K562 (cell line): ENCODE measurements around the gene ENTREP3. TPM values are rescaled to one million over a fixed set of nuclear protein-coding genes. Genes with fewer than 3 reads are reported as not detected.

Experiments used
- ARHGAP35 ChIP-seq: fragments of 450-650 bp; IDR thresholded peaks from 2 replicates; pipeline ENCODE4 v1.6.1; 2018; ENCODE audit not compliant: partially characterized antibody
- ARID2 ChIP-seq: fragments of 450-650 bp; IDR thresholded peaks from 2 replicates; pipeline ENCODE4 v1.6.1; 2017; ENCODE audit warnings: antibody characterized with exemption, mild to moderate bottlenecking
- CBFA2T2 ChIP-seq: fragments of 450-650 bp; conservative IDR thresholded peaks from 2 replicates; pipeline ENCODE4 v1.6.1; 2017; ENCODE audit warnings: mild to moderate bottlenecking
- CREB5 ChIP-seq: fragments of 250-450 bp; sonication (Bioruptor Pico); IDR thresholded peaks from 2 replicates; pipeline ENCODE4 v1.5.0; 2020; ENCODE audit warnings: mild to moderate bottlenecking
- CXXC5 ChIP-seq: fragments of 250-450 bp; sonication (Bioruptor Pico); IDR thresholded peaks from 2 replicates; pipeline ENCODE4 v1.8.0; 2022; ENCODE audit warnings: inconsistent platforms, mild to moderate bottlenecking, moderate library complexity
- DMBX1 ChIP-seq: fragments of 250-450 bp; sonication (Bioruptor Pico); IDR thresholded peaks from 2 replicates; pipeline ENCODE4 v1.8.0; 2022; ENCODE audit warnings: inconsistent platforms, mild to moderate bottlenecking, moderate library complexity, borderline replicate concordance
- ELF2 ChIP-seq: fragments of 250-450 bp; sonication (Bioruptor Pico); IDR thresholded peaks from 2 replicates; pipeline ENCODE4 v1.5.0; 2021; ENCODE audit warnings: mild to moderate bottlenecking
- FOSL1 ChIP-seq: fragments of 200-800 bp; sonication (Bioruptor generic); conservative IDR thresholded peaks from 2 replicates; pipeline ENCODE4 v1.6.1; 2016; ENCODE audit warnings: missing genetic modification characterization, missing compliant biosample characterization
- FOXM1 ChIP-seq, 2 experiments: fragments of 450-650 bp in 1 of 2; sonication (generic) in 1 of 2; formaldehyde crosslinking in 1 of 2; IDR thresholded peaks; 2 replicates each; pipeline versions ENCODE4 v1.6.1 to v1.9.0; 2017 to 2022; ENCODE audit warnings: low read depth in 2 of 2, mild to moderate bottlenecking in 2 of 2, missing genetic modification reagents in 1 of 2, moderate library complexity in 1 of 2
- HCFC1 ChIP-seq: IDR thresholded peaks from 2 replicates; pipeline ENCODE4 v1.6.1; 2012; ENCODE audit warnings: low read depth, low read length, improper control_type of control experiment
- ID3 ChIP-seq, 2 experiments: fragments of 250-450 bp in 1 of 2; fragments of 450-650 bp in 1 of 2; sonication (Bioruptor Pico) in 1 of 2; IDR thresholded peaks; 2 replicates each; pipeline versions ENCODE4 v1.6.1 to v1.8.0; 2016 to 2021; ENCODE audit warnings: mild to moderate bottlenecking in 2 of 2, moderate library complexity in 2 of 2, missing compliant biosample characterization in 1 of 2, missing genetic modification characterization in 1 of 2
- KLF6 ChIP-seq: fragments of 250-450 bp; sonication (Bioruptor Pico); IDR thresholded peaks from 2 replicates; pipeline ENCODE4 v1.4.0; 2020; ENCODE audit warnings: mild to moderate bottlenecking, moderate library complexity, borderline replicate concordance
- NEUROD1 ChIP-seq: fragments of 150-350 bp; IDR thresholded peaks from 2 replicates; pipeline ENCODE4 v1.6.1; 2014; ENCODE audit warnings: borderline replicate concordance, low read length, low read depth; ENCODE audit not compliant: partially characterized antibody
- NR1H2 ChIP-seq: sonication (generic); formaldehyde crosslinking; IDR thresholded peaks from 2 replicates; pipeline ENCODE4 v1.4.0; 2020; ENCODE audit warnings: mild to moderate bottlenecking, missing genetic modification reagents
- PHF20 ChIP-seq: fragments of 450-650 bp; IDR thresholded peaks from 2 replicates; pipeline ENCODE4 v1.6.1; 2018; ENCODE audit not compliant: partially characterized antibody
- RAD51 ChIP-seq: fragments of 450-650 bp; IDR thresholded peaks from 2 replicates; pipeline ENCODE4 v1.7.1; 2016; ENCODE audit warnings: low read depth, mild to moderate bottlenecking, borderline replicate concordance
- SMAD4 ChIP-seq: fragments of 250-450 bp; sonication (Bioruptor Pico); conservative IDR thresholded peaks from 2 replicates; pipeline ENCODE4 v1.8.0; 2021; ENCODE audit warnings: inconsistent platforms, mild to moderate bottlenecking, moderate library complexity
- SNAPC5 ChIP-seq: fragments of 250-450 bp; sonication (Bioruptor Pico); IDR thresholded peaks from 2 replicates; pipeline ENCODE4 v1.8.0; 2021; ENCODE audit warnings: moderate library complexity, mild to moderate bottlenecking, inconsistent platforms
- ZKSCAN1 ChIP-seq: fragments of 150-350 bp; IDR thresholded peaks from 2 replicates; pipeline ENCODE4 v1.6.1; 2016; ENCODE audit warnings: low read depth, low read length
- ZNF277 ChIP-seq: fragments of 250-450 bp; sonication (Bioruptor Pico); IDR thresholded peaks from 2 replicates; pipeline ENCODE4 v1.8.0; 2022; ENCODE audit warnings: inconsistent platforms, mild to moderate bottlenecking, moderate library complexity, borderline replicate concordance
- ZNF511 ChIP-seq: sonication (generic); formaldehyde crosslinking; IDR thresholded peaks from 2 replicates; pipeline ENCODE4 v1.8.0; 2022; ENCODE audit warnings: mild to moderate bottlenecking, missing genetic modification reagents
- ZNF589 ChIP-seq: fragments of 200-800 bp; sonication (Bioruptor generic); IDR thresholded peaks from 2 replicates; pipeline ENCODE4 v1.6.1; 2016; ENCODE audit warnings: low read depth, missing genetic modification characterization, missing compliant biosample characterization
- ZNF639 ChIP-seq, 2 experiments: fragments of 200-800 bp in 1 of 2; sonication (Bioruptor generic) in 1 of 2; sonication (generic) in 1 of 2; formaldehyde crosslinking in 1 of 2; IDR thresholded peaks in 1 of 2; conservative IDR thresholded peaks in 1 of 2; 2 replicates each; pipeline versions ENCODE4 v1.5.0 to v1.6.1; 2016 to 2020; ENCODE audit warnings: missing compliant biosample characterization in 1 of 2, missing genetic modification characterization in 1 of 2, missing genetic modification reagents in 1 of 2
- polyA plus RNA-seq, 8 experiments: library from polyadenylated mRNA; depleted of rRNA in 4 of 8; stranded (reverse) in 5 of 8; unstranded in 3 of 8; fragments of >200 nt; fragmentation: Nextera tagmentation in 2 of 8; fragmentation: Illumina TruSeq in 1 of 8; extraction: Ambion mirVana in 2 of 8; extraction: Trizol in 1 of 8; gene quantifications; 2 replicates each; pipeline versions ENCODE4 v1.2.1 to v1.2.3, GENCODE V29; 2011 to 2014; ENCODE audit warnings: inconsistent platforms in 1 of 8, missing spikeins in 1 of 8
- total RNA-seq, 7 experiments: library from RNA; depleted of rRNA in 6 of 7; stranded (reverse); fragments of >200 nt in 6 of 7; fragmentation: Illumina TruSeq in 2 of 7; extraction: Trizol in 2 of 7; gene quantifications; 2 replicates each; pipeline versions ENCODE4 v1.2.1 to v1.2.3, GENCODE V29; 2011 to 2021; ENCODE audit warnings: low replicate concordance in 1 of 7

The ENTREP3 gene
- total and polyA plus RNA-seq, 9 of the 15 experiments (the other 6 are each of a cell fraction or from before 2014, with no cell fraction given) = 1.9 to 41.8 (median 5.9) TPM

- TF ChIP-seq FOXM1 (IDR thresholded peaks at IDR 0.05; ENCODE audit: low read depth) (no peak), FOXM1 (CRISPR knock-in tag; IDR thresholded peaks at IDR 0.05; ENCODE audit: low read depth) (no peak), ELF2 (0 out of 2 replicates have a peak, but pooled peaks have one; percentile 41), CXXC5 (peak; percentile 17; the same call in 1 of the 2 replicates), ARID2 (no peak), KLF6 (CRISPR knock-in tag) (0 out of 2 replicates have a peak, but pooled peaks have one; percentile 32), HCFC1 (peak; percentile 80), NEUROD1 (no peak), ZNF277 (CRISPR knock-in tag) (no peak), ZNF511 (CRISPR knock-in tag) (no peak), DMBX1 (CRISPR knock-in tag) (peak; percentile 45; the same call in 1 of the 2 replicates), PHF20 (peak; percentile 81), FOSL1 (tag) (no peak), CBFA2T2 (peak; percentile 80), ARHGAP35 (no peak), ZKSCAN1 (no peak), SMAD4 (peak; percentile 21; the same call in 1 of the 2 replicates), ZNF589 (CRISPR knock-in tag) (no peak), NR1H2 (CRISPR knock-in tag) (no peak), RAD51 (peak; percentile 96), SNAPC5 (no peak), CREB5 (no peak), ID3 (CRISPR knock-in tag; IDR thresholded peaks at IDR 0.05) (no peak), ID3 (tag; IDR thresholded peaks at IDR 0.05) (no peak), ZNF639 (CRISPR knock-in tag; conservative IDR thresholded peaks at IDR 0.05 in 1 of 2, IDR thresholded peaks at IDR 0.05 in 1 of 2) (0 out of 4 replicates have a peak, but pooled peaks of 1 of the 2 experiments have one; percentile 20)
Measured at GRCh38 chr1:155219592-155220031, 35.7 kb downstream of the ENTREP3 start (continued).
